Tibial nerve (tissue), 4 donors: ENCODE data around the gene AGPAT3.

Experiments
- EP300 ChIP-seq, 2 donors: sonication (generic); formaldehyde crosslinking; IDR thresholded peaks; one replicate each; pipeline ENCODE4 v1.6.1; 2017; ENCODE audit warnings: antibody characterized with exemption in 2 of 2, mild to moderate bottlenecking in 1 of 2
- POLR2A ChIP-seq, 2 donors: fragments of 450-650 bp; IDR thresholded peaks; one replicate each; pipeline ENCODE4 v1.6.1; 2017; ENCODE audit warnings: antibody characterized with exemption in 2 of 2, mild to moderate bottlenecking in 2 of 2, moderate library complexity in 2 of 2
- TF ChIP-seq, protein P1 (sequence below), 5 experiments: fragments of 200-600 bp in 3 of 5; fragments of 450-650 bp in 2 of 5; sonication (generic) in 3 of 5; IDR thresholded peaks; one replicate each; pipeline ENCODE4 v1.5.1; 2016 to 2019; ENCODE audit warnings: antibody characterized with exemption in 5 of 5, mild to moderate bottlenecking in 3 of 5, moderate library complexity in 2 of 5

DNA sequence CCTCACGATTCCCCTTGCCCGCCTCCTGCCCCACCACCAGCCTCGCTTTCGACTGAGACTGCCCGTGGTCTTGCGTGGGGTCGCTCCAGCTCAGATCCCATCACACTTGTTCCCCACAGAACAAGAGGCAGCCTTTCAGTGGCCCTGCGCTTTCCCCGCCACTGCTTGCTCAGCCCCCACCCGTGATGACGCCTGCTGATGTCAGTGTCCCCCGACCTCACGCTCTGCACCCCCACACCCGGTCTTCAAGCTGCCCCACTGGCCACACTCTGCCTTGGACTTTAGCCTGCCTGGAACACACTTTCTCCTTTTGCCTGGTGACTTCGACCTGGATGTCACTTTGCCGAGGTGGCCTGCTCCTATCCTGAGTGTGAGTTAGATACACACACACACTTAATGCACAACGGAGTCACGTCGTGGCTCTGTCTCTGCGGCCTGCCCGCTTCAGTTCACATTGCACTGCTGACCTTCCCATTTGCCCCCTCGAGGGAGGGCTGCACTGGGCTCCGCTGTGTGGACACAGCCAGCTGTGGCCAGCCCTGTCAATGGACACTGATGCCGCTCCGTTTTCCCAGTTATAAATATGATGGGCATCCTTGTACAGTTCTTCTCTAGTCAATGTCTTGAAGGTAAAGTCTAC, 13.0 kb downstream of the AGPAT3 start:
- TF ChIP-seq, protein P1, sequence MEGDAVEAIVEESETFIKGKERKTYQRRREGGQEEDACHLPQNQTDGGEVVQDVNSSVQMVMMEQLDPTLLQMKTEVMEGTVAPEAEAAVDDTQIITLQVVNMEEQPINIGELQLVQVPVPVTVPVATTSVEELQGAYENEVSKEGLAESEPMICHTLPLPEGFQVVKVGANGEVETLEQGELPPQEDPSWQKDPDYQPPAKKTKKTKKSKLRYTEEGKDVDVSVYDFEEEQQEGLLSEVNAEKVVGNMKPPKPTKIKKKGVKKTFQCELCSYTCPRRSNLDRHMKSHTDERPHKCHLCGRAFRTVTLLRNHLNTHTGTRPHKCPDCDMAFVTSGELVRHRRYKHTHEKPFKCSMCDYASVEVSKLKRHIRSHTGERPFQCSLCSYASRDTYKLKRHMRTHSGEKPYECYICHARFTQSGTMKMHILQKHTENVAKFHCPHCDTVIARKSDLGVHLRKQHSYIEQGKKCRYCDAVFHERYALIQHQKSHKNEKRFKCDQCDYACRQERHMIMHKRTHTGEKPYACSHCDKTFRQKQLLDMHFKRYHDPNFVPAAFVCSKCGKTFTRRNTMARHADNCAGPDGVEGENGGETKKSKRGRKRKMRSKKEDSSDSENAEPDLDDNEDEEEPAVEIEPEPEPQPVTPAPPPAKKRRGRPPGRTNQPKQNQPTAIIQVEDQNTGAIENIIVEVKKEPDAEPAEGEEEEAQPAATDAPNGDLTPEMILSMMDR (IDR thresholded peaks at IDR 0.05), result no peak
- TF ChIP-seq POLR2A (IDR thresholded peaks at IDR 0.05), result no peak
- no peak for TF ChIP-seq EP300 (IDR thresholded peaks at IDR 0.05)
